Osteoblast (primary cell): Measurements from ENCODE around the gene AGAP5. TPM values are rescaled to one million over a fixed set of nuclear protein-coding genes. Genes with fewer than 3 reads are reported as not detected.

Experiments used
- DNase-seq: peaks from one replicate; pipeline ENCODE4 v3.0.0; 2011; ENCODE audit warnings: low spot score, mixed read lengths; ENCODE audit not compliant: insufficient read length; ENCODE audit errors: missing footprints
- H2AFZ ChIP-seq: 2 replicates; pipeline ENCODE4 v1.6.0; 2011; ENCODE audit warnings: mild to moderate bottlenecking, low read length
- H3K27ac ChIP-seq: 2 replicates; pipeline ENCODE4 v1.5.1; 2011; ENCODE audit warnings: mild to moderate bottlenecking, low read depth, low read length, moderate library complexity
- H3K27me3 ChIP-seq: 2 replicates; pipeline ENCODE4 v1.6.0; 2012; ENCODE audit warnings: mild to moderate bottlenecking, control low read depth, inconsistent platforms, low read length, moderate library complexity; ENCODE audit not compliant: insufficient read depth
- H3K36me3 ChIP-seq: 2 replicates; pipeline ENCODE4 v1.5.1; 2011; ENCODE audit warnings: mild to moderate bottlenecking, low read length, control low read depth, moderate library complexity; ENCODE audit not compliant: insufficient read depth
- H3K4me1 ChIP-seq: 2 replicates; pipeline ENCODE4 v1.5.1; 2011; ENCODE audit warnings: mild to moderate bottlenecking, low read length, control low read depth, moderate library complexity; ENCODE audit not compliant: insufficient read depth
- H3K4me2 ChIP-seq: 2 replicates; pipeline ENCODE4 v1.6.0; 2011; ENCODE audit warnings: mild to moderate bottlenecking, low read length; ENCODE audit not compliant: insufficient read depth
- H3K4me3 ChIP-seq: fragments of 200-600 bp; sonication (generic); 3 replicates; pipeline ENCODE4 v1.5.1; 2012; ENCODE audit warnings: mild to moderate bottlenecking, low read length, inconsistent platforms; ENCODE audit not compliant: insufficient read depth
- H3K79me2 ChIP-seq: 2 replicates; pipeline ENCODE4 v1.6.0; 2012; ENCODE audit warnings: mild to moderate bottlenecking, low read length, control low read depth, inconsistent platforms; ENCODE audit not compliant: insufficient read depth
- H3K9me3 ChIP-seq: 2 replicates; pipeline ENCODE4 v1.5.1; 2011; ENCODE audit warnings: low read depth, low read length, control low read depth
- H4K20me1 ChIP-seq: 2 replicates; pipeline ENCODE4 v1.6.0; 2012; ENCODE audit warnings: mild to moderate bottlenecking, low read length, control low read depth; ENCODE audit not compliant: insufficient read depth
- total RNA-seq: library from RNA; depleted of rRNA; stranded (reverse); fragments of >200 nt; gene quantifications from 2 replicates; pipeline ENCODE4 v1.2.3, GENCODE V29; 2012
- TF ChIP-seq, protein P1 (sequence below): IDR thresholded peaks from 2 replicates; pipeline ENCODE4 v1.5.1; 2011; ENCODE audit warnings: mild to moderate bottlenecking, low read depth, low read length, moderate library complexity; ENCODE audit errors: extremely low read depth

Gene AGAP5
- total RNA-seq, 1 donor: 4.0 TPM

DNA sequence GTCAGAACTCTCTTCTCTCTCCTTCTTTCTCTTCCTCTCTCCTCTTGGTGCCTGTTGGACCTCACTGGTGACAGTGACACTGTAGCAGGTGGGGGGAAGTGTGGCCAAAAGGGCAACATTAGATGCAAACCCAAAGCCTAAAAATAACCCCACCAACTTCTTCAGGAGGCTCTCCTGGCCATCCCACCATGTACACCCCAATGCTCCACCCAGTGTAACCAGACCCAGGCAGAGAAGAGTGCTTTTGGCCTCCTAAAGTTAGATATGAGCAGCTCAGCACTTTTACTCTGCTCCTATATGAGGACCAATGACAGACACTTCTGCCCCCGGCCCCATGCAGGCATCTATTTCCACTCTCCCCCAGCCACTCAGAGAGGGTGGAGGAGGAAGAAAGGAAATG is 62.1 kb downstream of the AGAP5 start:
- H3K36me3 ChIP-seq: no peaks in the 10 kb centered on the region
- H3K9me3 ChIP-seq: no peaks in the 10 kb centered on the region
- TF ChIP-seq, protein P1, sequence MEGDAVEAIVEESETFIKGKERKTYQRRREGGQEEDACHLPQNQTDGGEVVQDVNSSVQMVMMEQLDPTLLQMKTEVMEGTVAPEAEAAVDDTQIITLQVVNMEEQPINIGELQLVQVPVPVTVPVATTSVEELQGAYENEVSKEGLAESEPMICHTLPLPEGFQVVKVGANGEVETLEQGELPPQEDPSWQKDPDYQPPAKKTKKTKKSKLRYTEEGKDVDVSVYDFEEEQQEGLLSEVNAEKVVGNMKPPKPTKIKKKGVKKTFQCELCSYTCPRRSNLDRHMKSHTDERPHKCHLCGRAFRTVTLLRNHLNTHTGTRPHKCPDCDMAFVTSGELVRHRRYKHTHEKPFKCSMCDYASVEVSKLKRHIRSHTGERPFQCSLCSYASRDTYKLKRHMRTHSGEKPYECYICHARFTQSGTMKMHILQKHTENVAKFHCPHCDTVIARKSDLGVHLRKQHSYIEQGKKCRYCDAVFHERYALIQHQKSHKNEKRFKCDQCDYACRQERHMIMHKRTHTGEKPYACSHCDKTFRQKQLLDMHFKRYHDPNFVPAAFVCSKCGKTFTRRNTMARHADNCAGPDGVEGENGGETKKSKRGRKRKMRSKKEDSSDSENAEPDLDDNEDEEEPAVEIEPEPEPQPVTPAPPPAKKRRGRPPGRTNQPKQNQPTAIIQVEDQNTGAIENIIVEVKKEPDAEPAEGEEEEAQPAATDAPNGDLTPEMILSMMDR: no peak
- no peak overlapping the region for H3K4me2 ChIP-seq
- H4K20me1 ChIP-seq: no peaks in the 10 kb centered on the region
- peak; percentile 26 for DNase-seq
- H3K27ac ChIP-seq: no peak overlapping the region
- H3K4me3 ChIP-seq: no peak overlapping the region
- no peaks in the 10 kb centered on the region for H3K4me1 ChIP-seq
- H2AFZ ChIP-seq: no peak overlapping the region
- H3K27me3 ChIP-seq: peaks cover 2% of the 10 kb centered on the region
- H3K79me2 ChIP-seq: no peaks in the 10 kb centered on the region

DNA sequence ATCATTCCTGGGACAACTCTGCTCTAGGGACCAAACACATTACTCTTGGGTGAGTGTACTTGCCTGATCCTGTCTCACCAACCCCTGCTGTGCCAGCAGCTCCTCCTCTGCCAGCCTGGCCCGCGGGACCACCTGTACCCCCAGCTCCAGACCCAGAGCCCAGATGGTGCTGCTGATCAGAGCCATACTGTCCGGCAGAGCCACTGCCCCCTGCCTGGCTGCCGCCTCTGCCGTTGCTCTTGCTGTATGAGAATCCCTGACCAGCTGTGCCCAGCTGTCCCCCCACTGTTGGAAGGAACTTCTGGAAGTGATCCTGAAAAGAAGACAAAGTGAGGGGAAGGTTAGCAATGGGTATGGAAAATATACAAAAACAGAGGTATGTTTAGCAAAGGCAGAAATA is 63.5 kb downstream of the AGAP5 start:
- TF ChIP-seq, protein P1: no peak
- Histone ChIP-seq H3K4me1 (no peaks in the 10 kb centered on the region), H3K4me3 (no peak overlapping the region), H3K27ac (no peak overlapping the region), H3K4me2 (no peak overlapping the region), H3K27me3 (peaks cover 2% of the 10 kb centered on the region), H2AFZ (no peak overlapping the region), H3K9me3 (no peaks in the 10 kb centered on the region), H4K20me1 (no peaks in the 10 kb centered on the region), H3K79me2 (no peaks in the 10 kb centered on the region), H3K36me3 (no peaks in the 10 kb centered on the region)
- no peak for DNase-seq

DNA sequence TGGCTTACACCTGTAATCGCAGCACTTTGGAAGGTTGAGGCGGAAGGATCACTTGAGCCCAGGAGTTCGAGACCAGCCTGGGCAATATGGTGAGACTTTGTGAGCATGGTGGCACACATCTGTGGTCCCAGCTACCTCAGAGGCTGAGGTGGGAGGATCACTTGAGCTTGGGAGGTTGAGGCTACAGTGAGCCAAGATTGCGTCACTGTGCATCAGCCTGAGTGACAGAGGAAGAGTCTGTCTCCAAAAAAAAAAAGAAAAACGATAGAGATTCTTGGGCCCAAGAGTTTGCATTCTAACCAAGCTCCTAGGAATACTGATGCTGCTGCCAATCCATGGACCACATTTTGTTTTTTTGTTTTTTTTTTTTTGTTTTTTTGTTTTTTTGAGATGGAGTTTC is 68.7 kb downstream of the AGAP5 start:
- no peak overlapping the region for H3K27ac ChIP-seq
- no peaks in the 10 kb centered on the region for H4K20me1 ChIP-seq
- no peak overlapping the region for H2AFZ ChIP-seq
- no peak overlapping the region for H3K4me2 ChIP-seq
- no peaks in the 10 kb centered on the region for H3K36me3 ChIP-seq
- H3K9me3 ChIP-seq: no peaks in the 10 kb centered on the region
- no peaks in the 10 kb centered on the region for H3K27me3 ChIP-seq
- peaks cover 7% of the 10 kb centered on the region for H3K79me2 ChIP-seq
- H3K4me3 ChIP-seq: no peak overlapping the region
- TF ChIP-seq, protein P1: no peak
- DNase-seq: no peak
- peaks cover 5% of the 10 kb centered on the region for H3K4me1 ChIP-seq

DNA sequence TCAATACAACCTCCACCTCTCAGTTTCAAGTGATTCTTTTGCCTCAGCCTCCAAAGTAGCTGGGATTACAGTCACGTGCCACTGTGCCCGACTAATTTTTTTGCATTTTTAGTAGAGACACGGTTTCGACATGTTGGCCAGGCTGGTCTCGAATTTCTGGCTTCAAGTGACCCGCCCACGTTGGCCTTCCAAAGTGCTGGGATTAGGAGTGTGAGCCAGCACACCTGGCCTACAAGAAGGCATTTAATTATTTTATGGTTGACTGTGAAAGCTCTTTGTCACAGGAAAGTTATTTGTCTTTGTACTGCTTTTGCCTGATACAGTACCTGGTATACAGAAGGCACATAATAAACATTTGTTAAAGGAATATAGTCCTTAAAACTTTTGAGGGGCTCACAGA is 69.5 kb downstream of the AGAP5 start:
- Histone ChIP-seq H3K4me1 (peaks cover 5% of the 10 kb centered on the region), H3K27me3 (no peaks in the 10 kb centered on the region), H3K4me3 (no peak overlapping the region), H3K79me2 (peaks cover 7% of the 10 kb centered on the region), H4K20me1 (no peaks in the 10 kb centered on the region), H3K27ac (no peak overlapping the region), H3K9me3 (no peaks in the 10 kb centered on the region), H3K36me3 (no peaks in the 10 kb centered on the region), H3K4me2 (no peak overlapping the region), H2AFZ (no peak overlapping the region)
- no peak for DNase-seq
- TF ChIP-seq, protein P1: no peak
